Neural progenitor cell (in vitro differentiated cells): ENCODE results near the gene KCNE1.

Experiments
- CTCF ChIP-seq: fragments of 200-600 bp; sonication (generic); IDR thresholded peaks from 2 replicates; pipeline ENCODE4 v1.5.1; 2017; ENCODE audit warnings: antibody characterized with exemption, mild to moderate bottlenecking
- EZH2 ChIP-seq: fragments of 200-600 bp; sonication (generic); IDR thresholded peaks from 2 replicates; pipeline ENCODE4 v1.6.1; 2017; ENCODE audit warnings: antibody characterized with exemption, mild to moderate bottlenecking, moderate library complexity

- TF ChIP-seq CTCF (no peak), EZH2 (no peak)
Measured at GRCh38 chr21:34554227-34554626, 42.2 kb upstream of the KCNE1 start.
